Measurements from ENCODE around the gene TMEM185B.
"Not testable (repeated sequence)": the region's sequence is repeated elsewhere in the genome, so short reads cannot be mapped to it uniquely, and the experiment has no call there.

TMEM185B gene

GRCh38 chr2:120251078-120251477 is 27.9 kb upstream of the TMEM185B start:
- DNase-seq (ENCODE audit: low spot score): no peak

- DNase-seq (ENCODE audit: low spot score): no peak
Measured at GRCh38 chr2:120250640-120251039, 27.4 kb upstream of the TMEM185B start.

GRCh38 chr2:120247851-120248250 is 24.7 kb upstream of the TMEM185B start:
- DNase-seq (ENCODE audit: low spot score): no peak

- no peak for DNase-seq (ENCODE audit: low spot score)
Measured at GRCh38 chr2:120246546-120247300, 23.5 kb upstream of the TMEM185B start.

GRCh38 chr2:120245520-120246332 is 22.5 kb upstream of the TMEM185B start:
- no peak for DNase-seq (ENCODE audit: low spot score)

- no peak for DNase-seq (ENCODE audit: low spot score)
Measured at GRCh38 chr2:120244656-120245519, 21.7 kb upstream of the TMEM185B start.

- no peak for DNase-seq (ENCODE audit: low spot score)
Measured at GRCh38 chr2:120243875-120244553, 20.8 kb upstream of the TMEM185B start.

- no peak for DNase-seq (ENCODE audit: low spot score)
Measured at GRCh38 chr2:120243211-120243610, 20.0 kb upstream of the TMEM185B start.

- DNase-seq (ENCODE audit: low spot score): no peak
Measured at GRCh38 chr2:120241684-120242083, 18.5 kb upstream of the TMEM185B start.

- no peak for DNase-seq (ENCODE audit: low spot score)
Measured at GRCh38 chr2:120240901-120241429, 17.8 kb upstream of the TMEM185B start.

- no peak for DNase-seq (ENCODE audit: low spot score)
Measured at GRCh38 chr2:120239488-120240287, 16.5 kb upstream of the TMEM185B start.

GRCh38 chr2:120238728-120239487 is 15.7 kb upstream of the TMEM185B start:
- DNase-seq (ENCODE audit: low spot score): no peak

GRCh38 chr2:120237491-120237902 is 14.3 kb upstream of the TMEM185B start:
- DNase-seq (ENCODE audit: low spot score): no peak

GRCh38 chr2:120236791-120237190 is 13.6 kb upstream of the TMEM185B start:
- no peak for DNase-seq (ENCODE audit: low spot score)

GRCh38 chr2:120236316-120236715 is 13.1 kb upstream of the TMEM185B start:
- no peak for DNase-seq (ENCODE audit: low spot score)

GRCh38 chr2:120235681-120236080 is 12.5 kb upstream of the TMEM185B start:
- no peak for DNase-seq (ENCODE audit: low spot score)

- DNase-seq (ENCODE audit: low spot score): not testable (repeated sequence)
Measured at GRCh38 chr2:120235158-120235557, 12.0 kb upstream of the TMEM185B start.

GRCh38 chr2:120233292-120233691 is 10.1 kb upstream of the TMEM185B start:
- DNase-seq (ENCODE audit: low spot score): no peak

GRCh38 chr2:120231974-120232635 is 8.9 kb upstream of the TMEM185B start:
- peak; percentile 58 for DNase-seq (ENCODE audit: low spot score)

Data from hematopoietic multipotent progenitor cell treated with erythropoietin and hydrocortisone succinate and interleukin-3 and kit ligand, for 15 days (in vitro differentiated cells).